D341Med (cell line): Measurements from ENCODE around the gene UGT1A9.
"Not testable (repeated sequence)": the region's sequence is repeated elsewhere in the genome, so short reads cannot be mapped to it uniquely, and the experiment has no call there.

Experiments used
- DNase-seq: peaks from one replicate; pipeline ENCODE4 v3.0.0; 2012; ENCODE audit warnings: low spot score

The UGT1A9 gene

DNA sequence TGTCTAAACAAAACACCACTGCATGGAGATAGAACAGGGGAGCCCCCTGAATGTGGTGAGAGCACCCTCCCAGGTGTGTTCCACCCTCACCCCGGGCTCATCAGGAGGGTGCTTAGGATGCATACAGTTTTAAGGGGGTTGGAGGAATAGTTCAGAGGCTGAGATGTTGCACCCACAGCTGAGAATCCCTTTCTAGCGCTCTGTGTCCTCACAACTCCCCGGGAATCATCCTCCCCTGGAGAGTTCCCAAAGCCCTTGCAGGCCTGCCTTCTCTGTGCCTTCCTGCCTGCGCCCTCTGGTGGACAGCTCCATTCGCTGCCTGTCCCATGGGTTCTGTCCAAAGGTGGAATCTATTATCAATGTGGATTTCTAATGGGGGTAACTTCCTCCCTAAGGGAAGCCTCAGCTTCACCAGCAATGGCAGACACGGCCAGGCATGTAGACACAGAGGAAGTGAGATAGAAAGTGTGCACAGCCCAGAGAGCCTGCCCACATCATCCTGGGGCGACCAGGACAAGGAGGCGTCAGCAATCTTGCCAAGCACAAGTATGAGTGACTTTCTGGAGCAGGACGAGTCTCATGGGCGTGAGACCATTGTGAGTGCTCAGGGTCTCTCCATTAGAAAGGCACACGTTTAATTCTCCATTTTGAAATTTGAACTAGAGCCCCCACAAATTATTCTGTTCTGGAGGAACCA, 39.8 kb downstream of the UGT1A9 start:
- peak; percentile 81 for DNase-seq

GRCh38 chr2:233712611-233713261, 41.0 kb downstream of the UGT1A9 start, which contains the start of gene UGT1A5:
Gene UGT1A5 (plus strand): TSS chr2:233712907. CDS start chr2:233712992, 85 bp downstream.
- DNase-seq, result no peak

- no peak for DNase-seq
Observed at GRCh38 chr2:233713262-233713615, 41.5 kb downstream of the UGT1A9 start.

DNA sequence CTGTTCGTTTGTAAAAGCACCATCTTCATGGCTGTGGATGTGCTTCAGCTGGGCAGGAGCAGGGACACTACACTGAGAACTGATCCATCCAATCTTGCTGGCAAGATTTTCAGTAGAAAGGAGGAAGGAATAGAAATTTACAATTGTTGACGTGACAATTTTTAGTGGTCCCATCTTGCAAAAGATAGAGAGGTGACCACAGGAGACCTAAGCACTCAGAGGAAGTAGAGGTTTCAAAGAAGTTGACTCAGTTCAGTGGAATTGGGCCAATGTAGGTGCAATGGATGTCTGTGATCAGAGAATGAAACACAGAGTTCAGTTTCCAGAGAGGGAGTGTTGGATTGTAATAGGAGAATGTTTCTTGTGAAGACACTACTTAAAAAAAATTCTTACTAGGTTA, 42.4 kb downstream of the UGT1A9 start:
- DNase-seq, result no peak

GRCh38 chr2:233718552-233718951, 46.9 kb downstream of the UGT1A9 start, which contains the start of gene UGT1A4:
Gene UGT1A4 (plus strand): TSS chr2:233718736. CDS start chr2:233718821, 85 bp downstream.
- no peak for DNase-seq

- no peak for DNase-seq
Observed at GRCh38 chr2:233728723-233729301, 57.1 kb downstream of the UGT1A9 start, which contains the start of gene UGT1A3. Gene UGT1A3 (plus strand): TSS chr2:233729042. CDS start chr2:233729127, 85 bp downstream.

DNA sequence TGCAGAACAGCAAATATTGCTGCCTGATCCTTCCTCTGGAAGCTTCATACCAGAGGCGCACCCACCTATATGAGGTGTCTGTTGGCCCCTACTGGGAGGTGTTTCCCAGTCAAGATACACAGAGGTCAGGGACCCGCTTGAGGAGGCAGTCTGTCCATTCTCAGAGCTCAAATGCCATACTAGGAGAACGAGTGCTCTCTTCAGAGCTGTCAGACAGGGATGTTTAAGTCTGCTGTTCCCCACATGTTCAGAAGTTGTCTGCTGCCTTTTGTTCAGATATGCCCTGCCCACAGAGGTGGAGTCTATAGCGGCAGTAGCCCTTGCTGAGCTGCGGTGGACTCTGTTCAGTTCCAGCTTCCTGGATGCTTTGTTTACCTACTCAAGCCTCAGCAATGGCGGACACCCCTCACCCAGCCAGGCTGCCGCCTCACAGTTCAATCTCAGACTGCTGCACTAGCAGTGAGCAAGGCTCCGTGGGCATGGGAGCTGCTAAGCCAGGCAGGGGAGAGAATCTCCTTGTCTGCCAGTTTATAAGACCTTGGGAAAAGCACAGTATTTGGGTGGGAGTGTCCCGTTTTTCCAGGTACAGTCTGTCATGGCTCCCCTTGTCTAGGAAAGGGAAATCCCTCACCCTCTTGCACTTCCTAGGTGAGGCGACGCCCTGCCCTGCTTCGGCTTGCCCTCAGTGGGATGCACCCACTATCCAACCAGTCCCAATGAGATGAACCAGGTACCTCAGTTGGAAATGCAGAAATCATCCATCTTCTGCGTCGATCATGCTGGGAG, 65.4 kb downstream of the UGT1A9 start:
- DNase-seq, result not testable (repeated sequence)

- DNase-seq, result no peak
Observed at GRCh38 chr2:233740870-233741269, 69.2 kb downstream of the UGT1A9 start.

- DNase-seq, result no peak
Observed at GRCh38 chr2:233743464-233744259, 72.0 kb downstream of the UGT1A9 start.

DNA sequence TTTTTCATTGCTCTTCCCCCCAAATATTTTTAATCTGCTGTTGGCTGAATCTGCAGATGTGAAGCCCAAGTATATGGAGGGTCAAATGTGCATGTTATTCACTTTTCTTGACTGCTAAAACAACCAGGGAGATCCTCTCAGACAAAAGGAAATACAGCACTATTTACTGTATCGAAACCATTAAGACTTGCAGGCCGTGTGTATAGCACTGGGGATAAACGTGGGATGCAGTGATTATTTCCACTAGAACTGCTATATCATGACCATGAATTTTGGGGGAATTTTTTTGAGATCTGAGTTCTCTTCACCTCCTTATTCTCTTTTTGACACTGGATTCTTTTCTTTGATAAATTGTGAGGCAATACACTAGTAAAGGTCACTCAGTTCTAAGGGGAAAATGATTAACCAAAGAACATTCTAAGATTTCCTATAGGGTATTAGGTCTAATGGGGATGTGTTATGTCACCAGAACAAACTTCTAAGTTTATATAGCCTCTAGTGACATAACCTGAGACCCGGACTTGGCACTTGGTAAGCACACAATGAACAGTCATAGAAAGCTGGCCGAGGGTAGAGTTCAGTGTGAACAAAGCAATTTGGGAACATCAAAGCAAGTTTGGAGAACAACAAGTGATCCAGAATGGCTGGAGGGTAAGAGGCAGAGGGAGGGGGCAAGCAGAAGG, 73.5 kb downstream of the UGT1A9 start:
- DNase-seq, result no peak

DNA sequence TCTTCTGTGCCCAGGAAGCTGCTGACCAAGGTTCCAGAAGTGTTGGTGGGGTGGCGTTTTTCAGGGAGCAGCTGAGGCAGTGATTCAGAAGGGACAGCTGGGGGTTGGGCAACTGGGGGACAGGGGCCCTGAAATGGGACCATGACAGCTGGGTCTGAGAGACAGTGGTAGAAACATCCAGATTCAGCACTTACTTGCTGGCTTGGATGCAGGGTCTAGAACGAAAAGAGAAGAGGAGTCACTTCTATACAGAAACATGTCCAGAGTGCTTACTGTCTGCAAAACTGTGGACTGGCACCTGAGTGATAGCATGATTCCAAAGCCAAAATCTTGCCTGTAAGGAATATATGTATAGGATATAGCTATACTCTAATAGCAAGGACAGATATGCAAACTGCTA, 74.1 kb downstream of the UGT1A9 start:
- DNase-seq, result not testable (repeated sequence)

GRCh38 chr2:233746475-233747282, 75.0 kb downstream of the UGT1A9 start:
- DNase-seq, result no peak

DNA sequence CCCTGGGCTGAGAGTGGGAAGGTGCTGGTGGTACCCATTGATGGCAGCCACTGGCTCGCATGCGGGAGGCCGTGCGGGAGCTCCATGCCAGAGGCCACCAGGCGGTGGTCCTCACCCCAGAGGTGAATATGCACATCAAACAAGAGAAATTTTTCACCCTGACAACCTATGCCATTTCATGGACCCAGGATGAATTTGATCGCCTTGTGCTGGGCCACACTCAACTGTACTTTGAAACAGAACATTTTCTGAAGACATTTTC, 75.5 kb downstream of the UGT1A9 start:
- DNase-seq, result no peak

- DNase-seq, result not testable (repeated sequence)
Observed at GRCh38 chr2:233750689-233751088, 79.0 kb downstream of the UGT1A9 start.

DNA sequence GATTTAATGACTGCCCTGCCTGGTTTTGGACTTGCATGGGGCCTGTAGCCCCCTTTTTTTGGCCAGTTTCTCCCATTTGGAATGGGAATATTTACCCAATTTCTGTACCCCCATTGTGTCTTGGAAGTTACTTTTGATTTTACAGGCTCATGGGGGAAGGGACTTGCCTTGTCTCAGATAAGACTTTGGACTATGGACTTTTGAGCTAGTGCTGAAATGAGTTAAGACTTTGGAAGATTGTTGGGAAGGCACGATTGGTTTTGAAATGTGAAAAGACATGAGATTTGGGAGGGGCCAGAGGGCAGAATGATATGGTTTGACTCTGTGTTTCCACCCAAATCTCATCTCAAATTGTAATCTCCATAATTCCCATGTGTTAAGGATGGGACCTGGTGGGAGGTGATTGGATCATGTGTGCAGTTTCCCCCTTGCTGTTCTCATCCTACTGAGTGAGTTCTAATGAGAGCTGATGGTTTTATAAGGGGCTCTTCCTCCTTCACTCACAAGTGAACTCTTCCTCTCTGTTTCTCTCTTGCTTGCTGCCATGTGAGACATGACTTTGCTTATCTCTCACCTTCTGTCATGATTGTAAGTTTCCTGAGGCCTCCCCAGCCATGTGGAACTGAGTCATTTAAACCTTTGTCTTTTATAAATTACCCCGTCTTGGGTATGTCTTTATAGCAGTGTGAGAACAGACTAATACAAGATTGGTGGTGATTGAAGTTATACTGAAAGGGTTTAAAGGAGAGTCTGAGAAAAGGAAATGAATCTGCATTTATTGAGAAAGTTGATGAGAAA, 79.7 kb downstream of the UGT1A9 start:
- DNase-seq, result not testable (repeated sequence)

GRCh38 chr2:233754872-233755611, 83.3 kb downstream of the UGT1A9 start:
- DNase-seq, result no peak

DNA sequence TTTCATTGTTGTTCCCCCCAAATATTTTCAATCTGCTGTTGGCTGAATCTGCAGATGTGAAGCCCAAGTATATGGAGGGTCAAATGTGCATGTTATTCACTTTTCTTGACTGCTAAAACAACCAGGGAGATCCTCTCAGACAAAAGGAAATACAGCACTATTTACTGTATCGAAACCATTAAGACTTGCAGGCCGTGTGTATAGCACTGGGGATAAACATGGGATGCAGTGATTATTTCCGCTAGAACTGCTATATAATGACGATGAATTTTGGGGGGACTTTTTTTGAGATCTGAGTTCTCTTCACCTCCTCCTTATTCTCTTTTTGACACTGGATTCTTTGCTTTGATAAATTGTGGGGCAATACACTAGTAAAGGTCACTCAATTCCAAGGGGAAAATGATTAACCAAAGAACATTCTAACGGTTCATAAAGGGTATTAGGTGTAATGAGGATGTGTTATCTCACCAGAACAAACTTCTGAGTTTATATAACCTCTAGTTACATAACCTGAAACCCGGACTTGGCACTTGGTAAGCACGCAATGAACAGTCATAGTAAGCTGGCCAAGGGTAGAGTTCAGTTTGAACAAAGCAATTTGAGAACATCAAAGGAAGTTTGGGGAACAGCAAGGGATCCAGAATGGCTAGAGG, 84.9 kb downstream of the UGT1A9 start:
- no peak for DNase-seq

DNA sequence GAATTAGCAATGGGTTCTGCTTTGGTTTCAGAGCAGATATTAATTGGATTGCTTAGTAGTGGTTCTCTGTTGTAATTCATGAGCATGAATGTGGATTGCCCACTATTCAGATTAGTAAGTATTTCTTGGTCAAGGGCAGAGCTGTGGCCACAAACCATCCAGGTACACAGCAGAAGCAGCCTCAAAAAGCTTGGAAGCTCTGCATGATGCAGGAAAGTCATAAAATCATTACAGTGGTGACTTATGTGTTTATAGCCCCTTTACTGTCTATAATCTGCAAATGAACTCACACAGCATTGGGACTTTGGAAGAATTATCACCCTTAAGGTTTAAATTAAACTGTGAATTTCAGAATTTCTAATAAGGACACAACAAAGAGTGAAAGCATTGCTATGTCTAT, 86.4 kb downstream of the UGT1A9 start:
- no peak for DNase-seq
